Body of pancreas (tissue), 4 donors: ENCODE measurements around the gene GALNT12.

Experiments used
- POLR2A ChIP-seq, 3 donors: fragments of 450-650 bp; IDR thresholded peaks; one replicate each; pipeline ENCODE4 v1.6.1; 2016; ENCODE audit warnings: antibody characterized with exemption in 3 of 3, mild to moderate bottlenecking in 2 of 3
- TF ChIP-seq, protein P1 (sequence below), 7 experiments: fragments of 450-650 bp in 4 of 7; fragments of 200-600 bp in 3 of 7; sonication (generic) in 3 of 7; IDR thresholded peaks; one replicate each; pipeline ENCODE4 v1.5.1; 2016 to 2019; ENCODE audit warnings: antibody characterized with exemption in 7 of 7

DNA sequence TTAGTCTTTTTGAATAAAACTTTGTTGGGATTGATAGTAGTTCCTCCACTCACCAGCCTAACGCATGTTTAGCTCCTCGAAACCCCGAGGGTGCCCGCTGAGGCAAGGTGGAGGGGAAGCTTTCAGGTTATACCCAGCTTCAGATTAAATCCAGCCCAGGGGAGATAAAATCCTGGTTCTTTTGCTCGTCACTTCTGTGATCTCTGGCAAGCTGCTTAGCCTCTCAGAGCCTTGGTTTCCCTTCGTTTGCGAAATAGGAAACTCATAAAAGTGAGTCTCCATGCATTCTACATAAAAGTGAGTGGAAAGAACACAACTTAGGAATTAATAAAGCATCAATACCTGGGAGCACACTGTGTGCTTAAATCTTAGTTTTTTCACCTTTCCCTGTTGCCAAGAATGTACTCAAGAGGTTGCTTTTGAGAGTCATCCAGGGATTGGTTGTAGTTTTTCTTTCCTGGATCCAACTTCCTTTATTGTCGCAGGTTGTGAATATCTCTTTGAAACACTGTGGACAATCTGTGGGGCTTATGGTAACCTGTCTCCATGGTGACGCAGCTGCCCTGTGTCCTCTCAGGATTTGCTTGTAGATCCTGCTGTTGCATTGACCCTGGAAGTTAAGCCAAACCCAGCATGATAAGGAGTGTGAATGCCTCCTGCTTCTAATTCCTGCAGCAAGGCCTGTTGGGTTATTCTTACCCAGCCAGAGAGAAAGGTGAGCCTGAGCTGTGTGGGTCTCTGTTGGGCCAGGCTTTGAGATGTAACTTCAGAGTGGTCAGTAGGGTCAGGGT is 2.0 kb downstream of the GALNT12 start:
- TF ChIP-seq, protein P1, sequence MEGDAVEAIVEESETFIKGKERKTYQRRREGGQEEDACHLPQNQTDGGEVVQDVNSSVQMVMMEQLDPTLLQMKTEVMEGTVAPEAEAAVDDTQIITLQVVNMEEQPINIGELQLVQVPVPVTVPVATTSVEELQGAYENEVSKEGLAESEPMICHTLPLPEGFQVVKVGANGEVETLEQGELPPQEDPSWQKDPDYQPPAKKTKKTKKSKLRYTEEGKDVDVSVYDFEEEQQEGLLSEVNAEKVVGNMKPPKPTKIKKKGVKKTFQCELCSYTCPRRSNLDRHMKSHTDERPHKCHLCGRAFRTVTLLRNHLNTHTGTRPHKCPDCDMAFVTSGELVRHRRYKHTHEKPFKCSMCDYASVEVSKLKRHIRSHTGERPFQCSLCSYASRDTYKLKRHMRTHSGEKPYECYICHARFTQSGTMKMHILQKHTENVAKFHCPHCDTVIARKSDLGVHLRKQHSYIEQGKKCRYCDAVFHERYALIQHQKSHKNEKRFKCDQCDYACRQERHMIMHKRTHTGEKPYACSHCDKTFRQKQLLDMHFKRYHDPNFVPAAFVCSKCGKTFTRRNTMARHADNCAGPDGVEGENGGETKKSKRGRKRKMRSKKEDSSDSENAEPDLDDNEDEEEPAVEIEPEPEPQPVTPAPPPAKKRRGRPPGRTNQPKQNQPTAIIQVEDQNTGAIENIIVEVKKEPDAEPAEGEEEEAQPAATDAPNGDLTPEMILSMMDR (IDR thresholded peaks at IDR 0.05), result no peak
- TF ChIP-seq POLR2A (IDR thresholded peaks at IDR 0.05), result no peak
